CD4-positive, alpha-beta T cell (primary cell): ENCODE data around the gene CEP70. TPM values are rescaled to one million over a fixed set of nuclear protein-coding genes. Genes with fewer than 3 reads are reported as not detected.
"Not testable (repeated sequence)": the region's sequence is repeated elsewhere in the genome, so short reads cannot be mapped to it uniquely, and the experiment has no call there.

Experiments
- ATAC-seq: fragments of 200-7000 bp; cut with Tn5 transposase; one replicate; pipeline ENCODE4 v1.10.0; 2022; ENCODE audit warnings: mild to moderate bottlenecking; ENCODE audit not compliant: poor library complexity
- CTCF ChIA-PET: fragments of 350-600 bp; sonication (Branson Sonifier 250); formaldehyde crosslinking; loops from one replicate; lab custom pipeline; 2021; ENCODE audit warnings: antibody characterized with exemption, inconsistent platforms; lab: Charles Lee
- POLR2A ChIA-PET: fragments of 350-600 bp; sonication (Branson Sonifier 250); formaldehyde crosslinking; loops from one replicate; lab custom pipeline; 2021; ENCODE audit warnings: antibody characterized with exemption, inconsistent platforms; lab: Charles Lee
- DNase-seq, 14 experiments: peaks; one replicate each; pipeline ENCODE4 v3.0.0-alpha.2; 2013 to 2020; ENCODE audit warnings: mixed read lengths in 2 of 14
- H3K27ac ChIP-seq, 2 donors: one replicate each; pipeline versions ENCODE4 v1.5.1 to v1.7.0; 2013; ENCODE audit warnings: low read length in 2 of 2, low read depth in 1 of 2, mild to moderate bottlenecking in 1 of 2
- H3K27me3 ChIP-seq, 2 experiments: 1 replicate in 1 of 2; 2 replicates in 1 of 2; pipeline versions ENCODE4 v1.6.1 to v1.7.0; 2013; ENCODE audit warnings: low read length in 2 of 2, control low read depth in 1 of 2, mild to moderate bottlenecking in 1 of 2, moderate library complexity in 1 of 2; ENCODE audit not compliant: insufficient read depth in 2 of 2, control insufficient read depth in 1 of 2
- H3K36me3 ChIP-seq: one replicate; pipeline ENCODE4 v1.6.1; 2013; ENCODE audit warnings: low read length, control low read depth; ENCODE audit not compliant: insufficient read depth
- H3K4me1 ChIP-seq: one replicate; pipeline ENCODE4 v1.6.1; 2013; ENCODE audit warnings: low read length, control low read depth; ENCODE audit not compliant: insufficient read depth
- H3K4me3 ChIP-seq: one replicate; pipeline ENCODE4 v1.5.1; 2013; ENCODE audit warnings: mild to moderate bottlenecking, low read length, moderate library complexity
- H3K9me3 ChIP-seq, 2 experiments: 1 replicate in 1 of 2; 2 replicates in 1 of 2; pipeline versions ENCODE4 v1.6.1 to v1.7.0; 2013; ENCODE audit warnings: low read length in 2 of 2, mild to moderate bottlenecking in 2 of 2, control low read depth in 1 of 2, moderate library complexity in 1 of 2; ENCODE audit not compliant: control insufficient read depth in 1 of 2, insufficient read depth in 1 of 2
- H3K27ac Mint-ChIP-seq: one replicate; pipeline ENCODE4 v1.8.0; 2020; ENCODE audit warnings: mixed read lengths
- H3K27me3 Mint-ChIP-seq: one replicate; pipeline ENCODE4 v1.8.0; 2021; ENCODE audit warnings: mixed read lengths
- H3K36me3 Mint-ChIP-seq: one replicate; pipeline ENCODE4 v1.8.0; 2021; ENCODE audit warnings: low read depth, mixed read lengths
- H3K4me1 Mint-ChIP-seq: one replicate; pipeline ENCODE4 v1.8.0; 2021; ENCODE audit warnings: low read depth, mixed read lengths
- H3K4me3 Mint-ChIP-seq: one replicate; pipeline ENCODE4 v1.8.0; 2020; ENCODE audit warnings: mild to moderate bottlenecking, mixed read lengths
- H3K9me3 Mint-ChIP-seq: one replicate; pipeline ENCODE4 v1.8.0; 2020; ENCODE audit warnings: mixed read lengths
- CTCF ChIP-seq: fragments of 200-600 bp; IDR thresholded peaks from one replicate; pipeline ENCODE4 v1.8.0; 2022; ENCODE audit warnings: antibody characterized with exemption, mild to moderate bottlenecking
- intact Hi-C, 2 experiments: fragments of 100-400 bp; cut with DNase I in 1 of 2; cut with micrococcal nuclease in 1 of 2; formaldehyde crosslinking; loops; one replicate each; pipeline versions ENCODE4 v1.15.1 to v1.9.0; 2023 to 2025; cut with DNase I, micrococcal nuclease
- total RNA-seq, 174 experiments: library from RNA in 2 of 174; stranded (reverse) in 2 of 174; gene quantifications; one replicate each; pipeline ENCODE4 v1.2.3 and lab custom pipeline; 2021 to 2026

Gene CEP70
- total RNA-seq, 2 experiments from 2014 or later = 21.5 to 23.0 TPM

- peaks cover 13 to 28% of the 10 kb centered on the region in 2 experiments for H3K9me3 ChIP-seq
- intact Hi-C loops = no loop called here
Observed at GRCh38 chr3:138491971-138492370, 102.1 kb downstream of the CEP70 start.

DNA sequence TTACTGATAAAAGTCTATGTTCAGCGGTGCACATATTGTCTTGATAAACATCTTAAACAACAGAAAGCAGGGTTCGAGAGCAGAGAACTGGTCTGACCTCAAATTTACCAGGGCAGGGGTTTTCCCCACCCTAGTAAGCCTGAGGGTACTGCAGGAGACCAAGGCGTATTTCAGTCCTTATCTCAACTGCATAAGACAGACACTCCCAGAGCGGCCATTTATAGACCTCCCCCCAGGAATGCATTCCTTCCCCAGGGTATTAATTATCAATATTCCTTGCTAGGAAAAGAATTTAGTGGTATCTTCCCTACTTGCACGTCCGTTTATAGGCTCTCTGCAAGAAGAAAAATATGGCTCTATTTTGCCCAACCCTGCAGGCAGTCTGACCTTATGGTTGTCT, 107.5 kb downstream of the CEP70 start:
- H3K9me3 ChIP-seq = peaks cover 23 to 30% of the 10 kb centered on the region in 2 experiments
- H3K27ac ChIP-seq, H3K4me3 ChIP-seq, H3K36me3 ChIP-seq, DNase-seq, H3K4me1 Mint-ChIP-seq, H3K4me3 Mint-ChIP-seq, H3K27me3 ChIP-seq, intact Hi-C loops, H3K27me3 Mint-ChIP-seq, H3K27ac Mint-ChIP-seq, POLR2A ChIA-PET, H3K4me1 ChIP-seq, ATAC-seq, CTCF ChIA-PET: not testable (repeated sequence)
- Mint-ChIP-seq H3K36me3 (peaks cover 29% of the 10 kb centered on the region), H3K9me3 (peaks cover 31% of the 10 kb centered on the region)

More at GRCh38 chr3:138491971-138492370, 102.1 kb downstream of the CEP70 start:
- no peak for DNase-seq
- no peaks in the 10 kb centered on the region for H3K27me3 Mint-ChIP-seq
- ChIA-PET CTCF (no interaction called here), POLR2A (no interaction called here)
- peaks cover 64% of the 10 kb centered on the region for H3K36me3 Mint-ChIP-seq
- no peak overlapping the region for H3K27ac ChIP-seq
- H3K4me1 Mint-ChIP-seq = no peaks in the 10 kb centered on the region
- no peaks in the 10 kb centered on the region for H3K27me3 ChIP-seq
- no peaks in the 10 kb centered on the region for H3K36me3 ChIP-seq
- no peak for ATAC-seq
- H3K4me3 ChIP-seq = no peak overlapping the region
- no peak for TF ChIP-seq CTCF
- no peak overlapping the region for H3K27ac Mint-ChIP-seq
- no peaks in the 10 kb centered on the region for H3K4me1 ChIP-seq
- peaks cover 25% of the 10 kb centered on the region for H3K9me3 Mint-ChIP-seq
- H3K4me3 Mint-ChIP-seq = no peak overlapping the region

DNA sequence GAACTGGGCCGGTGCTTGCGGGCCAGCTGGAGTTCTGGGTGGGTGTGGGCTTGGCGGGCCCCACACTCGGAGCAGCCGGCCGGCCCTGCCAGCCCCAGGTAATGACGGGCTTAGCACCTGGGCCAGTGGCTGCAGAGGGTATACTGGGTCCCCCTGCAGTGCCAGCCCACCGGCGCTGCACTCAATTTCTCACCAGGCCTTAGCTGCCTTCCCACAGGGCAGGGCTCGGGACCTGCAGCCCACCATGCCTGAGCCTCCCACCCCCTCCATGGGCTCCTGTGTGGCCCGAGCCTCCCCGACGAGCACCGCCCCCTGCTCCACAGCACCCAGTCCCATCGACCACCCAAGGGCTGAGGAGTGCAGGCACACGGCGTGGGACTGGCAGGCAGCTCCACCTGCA, 109.4 kb downstream of the CEP70 start:
- H3K4me3 ChIP-seq, H3K36me3 ChIP-seq, H3K27ac ChIP-seq, H3K27me3 ChIP-seq, H3K4me3 Mint-ChIP-seq, ATAC-seq, H3K27me3 Mint-ChIP-seq, CTCF ChIA-PET, intact Hi-C loops, H3K4me1 Mint-ChIP-seq, DNase-seq, H3K4me1 ChIP-seq, H3K27ac Mint-ChIP-seq, POLR2A ChIA-PET: not testable (repeated sequence)
- peaks cover 23 to 30% of the 10 kb centered on the region in 2 experiments for H3K9me3 ChIP-seq
- Mint-ChIP-seq H3K36me3 (peaks cover 20% of the 10 kb centered on the region), H3K9me3 (peaks cover 25% of the 10 kb centered on the region)

GRCh38 chr3:138479438-138479863, 114.6 kb downstream of the CEP70 start:
- Mint-ChIP-seq H3K4me1 (no peaks in the 10 kb centered on the region), H3K27me3 (no peaks in the 10 kb centered on the region), H3K4me3 (no peak overlapping the region), H3K9me3 (peaks cover 4% of the 10 kb centered on the region), H3K27ac (no peak overlapping the region), H3K36me3 (peaks cover 4% of the 10 kb centered on the region)
- no peaks in the 10 kb centered on the region for H3K4me1 ChIP-seq
- ChIA-PET CTCF (no interaction called here), POLR2A (no interaction called here)
- H3K36me3 ChIP-seq = no peaks in the 10 kb centered on the region
- H3K27ac ChIP-seq = no peak overlapping the region
- ATAC-seq (no peak), DNase-seq (peak in 3 of 14 experiments; percentile 20 to 38 (median 23))
- H3K4me3 ChIP-seq = no peak overlapping the region
- TF ChIP-seq CTCF = no peak
- peaks cover 0 to 3% of the 10 kb centered on the region in 2 experiments for H3K9me3 ChIP-seq
- no peaks in the 10 kb centered on the region for H3K27me3 ChIP-seq
- intact Hi-C loops = no loop called here
